SK-N-SH treated with all-trans-retinoic acid at 6 μM for 48 hours (cell line): ENCODE results near the gene NUCB2.

Experiments
- ARNTL ChIP-seq: fragments of 450-650 bp; formaldehyde crosslinking; IDR thresholded peaks from 2 replicates; pipeline ENCODE4 v1.5.0; 2020; ENCODE audit warnings: low read depth, mild to moderate bottlenecking, moderate library complexity, borderline replicate concordance
- CSRNP3 ChIP-seq: fragments of 250-450 bp; sonication (Bioruptor Pico); IDR thresholded peaks from 2 replicates; pipeline ENCODE4 v1.5.1; 2021; ENCODE audit warnings: mild to moderate bottlenecking, moderate library complexity
- ISL1 ChIP-seq: fragments of 250-450 bp; sonication (Bioruptor Pico); IDR thresholded peaks from 2 replicates; pipeline ENCODE4 v2.1.2; 2022; ENCODE audit warnings: mild to moderate bottlenecking, moderate library complexity
- OSR1 ChIP-seq: fragments of 250-450 bp; sonication (Bioruptor Pico); IDR thresholded peaks from 2 replicates; pipeline ENCODE4 v1.8.0; 2022; ENCODE audit warnings: moderate library complexity, mild to moderate bottlenecking, inconsistent platforms
- PATZ1 ChIP-seq: fragments of 250-450 bp; sonication (Bioruptor Pico); IDR thresholded peaks from 2 replicates; pipeline ENCODE4 v1.8.0; 2020; ENCODE audit warnings: mild to moderate bottlenecking, moderate library complexity, borderline replicate concordance
- PPARA ChIP-seq: fragments of 250-450 bp; sonication (Bioruptor Pico); IDR thresholded peaks from 2 replicates; pipeline ENCODE4 v1.5.0; 2020; ENCODE audit warnings: mild to moderate bottlenecking, borderline replicate concordance
- RARB ChIP-seq: fragments of 250-450 bp; sonication (Bioruptor Pico); IDR thresholded peaks from 2 replicates; pipeline ENCODE4 v1.8.0; 2021; ENCODE audit warnings: mild to moderate bottlenecking, moderate library complexity
- ZC3H10 ChIP-seq: fragments of 250-450 bp; sonication (Bioruptor Pico); IDR thresholded peaks from 2 replicates; pipeline ENCODE4 v1.5.1; 2021; ENCODE audit warnings: mild to moderate bottlenecking, moderate library complexity
- ZFP3 ChIP-seq: fragments of 250-450 bp; sonication (Bioruptor Pico); IDR thresholded peaks from 2 replicates; pipeline ENCODE4 v1.5.0; 2020; ENCODE audit warnings: mild to moderate bottlenecking, moderate library complexity
- ZNF565 ChIP-seq: fragments of 450-650 bp; formaldehyde crosslinking; conservative IDR thresholded peaks from 2 replicates; pipeline ENCODE4 v1.5.0; 2020; ENCODE audit warnings: low read depth, mild to moderate bottlenecking, moderate library complexity
- ZNF70 ChIP-seq: fragments of 450-650 bp; formaldehyde crosslinking; IDR thresholded peaks from 2 replicates; pipeline ENCODE4 v1.5.0; 2020; ENCODE audit warnings: mild to moderate bottlenecking, moderate library complexity

- TF ChIP-seq ZNF565 (CRISPR knock-in tag) (no peak), PPARA (no peak), ZC3H10 (CRISPR knock-in tag) (no peak), ZFP3 (CRISPR knock-in tag) (no peak), ISL1 (CRISPR knock-in tag) (no peak), CSRNP3 (no peak), RARB (no peak), PATZ1 (CRISPR knock-in tag) (no peak), ARNTL (CRISPR knock-in tag) (no peak), OSR1 (CRISPR knock-in tag) (no peak), ZNF70 (CRISPR knock-in tag) (no peak)
Measured at GRCh38 chr11:17260020-17260419, 16.5 kb upstream of the NUCB2 start.
